Esophagus squamous epithelium (tissue), 5 donors: ENCODE data around the gene TMEM140. TPM values are rescaled to one million over a fixed set of nuclear protein-coding genes. Genes with fewer than 3 reads are reported as not detected.
A peak's percentile ranks its signal among the peaks of the same experiment; 100 is the strongest.

Experiments
- DNase-seq: peaks from one replicate; lab custom pipeline; 2025; lab: John Stamatoyannopoulos, UW
- H3K27ac ChIP-seq, 4 donors: fragments of 200-600 bp; sonication (generic); one replicate each; pipeline ENCODE4 v1.5.1; 2016 to 2019; ENCODE audit warnings: mild to moderate bottlenecking in 1 of 4
- H3K27me3 ChIP-seq, 4 donors: fragments of 200-600 bp; sonication (generic); 1 replicate in 3 of 4; 2 replicates in 1 of 4; pipeline versions ENCODE4 v1.5.1 to v1.6.0; 2017 to 2021; ENCODE audit warnings: antibody characterized with exemption in 1 of 4
- H3K36me3 ChIP-seq, 3 donors: fragments of 200-600 bp; sonication (generic); one replicate each; pipeline ENCODE4 v1.5.1; 2016 to 2019
- H3K4me1 ChIP-seq, 3 donors: fragments of 200-600 bp; sonication (generic); one replicate each; pipeline ENCODE4 v1.5.1; 2017 to 2019
- H3K4me3 ChIP-seq, 4 donors: fragments of 200-600 bp; sonication (generic); 1 replicate in 3 of 4; 2 replicates in 1 of 4; pipeline ENCODE4 v1.5.1; 2016 to 2019; ENCODE audit warnings: mild to moderate bottlenecking in 2 of 4, moderate library complexity in 1 of 4
- H3K9me3 ChIP-seq, 3 donors: fragments of 200-600 bp; sonication (generic); one replicate each; pipeline ENCODE4 v1.5.1; 2016 to 2019
- CTCF ChIP-seq, 6 experiments: fragments of 450-650 bp in 4 of 6; fragments of 200-600 bp in 2 of 6; sonication (generic) in 2 of 6; IDR thresholded peaks; one replicate each; pipeline ENCODE4 v1.5.1; 2016 to 2019; ENCODE audit warnings: antibody characterized with exemption in 6 of 6, mild to moderate bottlenecking in 4 of 6, moderate library complexity in 4 of 6
- POLR2A ChIP-seq, 4 donors: fragments of 450-650 bp; IDR thresholded peaks; one replicate each; pipeline ENCODE4 v1.6.1; 2017; ENCODE audit warnings: antibody characterized with exemption in 4 of 4, mild to moderate bottlenecking in 4 of 4, moderate library complexity in 3 of 4
- WGBS, 2 donors: methylation state at CpG; one replicate each; pipeline ENCODE4 v1.1.5; 2018; 5-methylcytosine and 5-hydroxymethylcytosine counted together
- intact Hi-C: fragments of 100-400 bp; cut with DNase I; formaldehyde crosslinking; loops from one replicate; pipeline ENCODE4 v1.15.0; 2022
- total RNA-seq, 4 donors: library from RNA; depleted of rRNA; stranded (reverse); fragments of >200 nt; gene quantifications; one replicate each; pipeline ENCODE4 v1.1.0, GENCODE V29; 2016
- donor health status: DM: yes; HTN: yes; CAD: no.

Gene TMEM140
- total RNA-seq, 4 donors from 2014 or later = 0.57 to 9.5 (median 5.2) TPM

GRCh38 chr7:135160858-135161653 lies 13.2 kb downstream of the TMEM140 start:
- H3K36me3 ChIP-seq = peaks cover 10 to 47% (median 14%) of the 10 kb centered on the region in 3 donors
- DNase-seq = no peak
- WGBS, 2 donors = 58 to 66% methylated on average over 9 of the region's 9 CpGs
- H3K27me3 ChIP-seq = no peaks in the 10 kb centered on the region
- H3K4me1 ChIP-seq = peaks cover 0 to 59% (median 32%) of the 10 kb centered on the region in 3 donors
- H3K27ac ChIP-seq = peak overlapping the region in 3 of 4 donors; percentile 60 to 69 (median 62)
- no peak for TF ChIP-seq POLR2A (IDR thresholded peaks at IDR 0.05)
- peak in 2 of 6 experiments; percentile 7 to 11 for TF ChIP-seq CTCF (IDR thresholded peaks at IDR 0.05)
- intact Hi-C loops = loop anchor here (10.0 kb wide), 2 partner anchors 176 to 476 kb away; partner anchors contain the start of gene AGBL3
- H3K4me3 ChIP-seq = no peak overlapping the region
- H3K9me3 ChIP-seq = peaks cover 0 to 13% (median 6%) of the 10 kb centered on the region in 3 donors

- intact Hi-C loops = loop anchor here (10.0 kb wide), 2 partner anchors 177 to 477 kb away; partner anchors contain the start of gene AGBL3
- H3K4me1 ChIP-seq = peaks cover 0 to 62% (median 35%) of the 10 kb centered on the region in 3 donors
- WGBS, 2 donors = 71 to 91% methylated on average over 5 of the region's 6 CpGs
- peaks cover 14 to 53% (median 19%) of the 10 kb centered on the region in 3 donors for H3K36me3 ChIP-seq
- peaks cover 0 to 7% (median 4%) of the 10 kb centered on the region in 3 donors for H3K9me3 ChIP-seq
- H3K4me3 ChIP-seq = no peak overlapping the region
- TF ChIP-seq POLR2A (IDR thresholded peaks at IDR 0.05) = no peak
- no peak for TF ChIP-seq CTCF (IDR thresholded peaks at IDR 0.05)
- no peak for DNase-seq
- H3K27me3 ChIP-seq = no peaks in the 10 kb centered on the region
- peak overlapping the region in 3 of 4 donors; percentile 60 to 69 (median 62) for H3K27ac ChIP-seq
These were observed 13.8 kb downstream of the TMEM140 start for GRCh38 chr7:135161669-135162068.

GRCh38 chr7:135162382-135163001 lies 14.6 kb downstream of the TMEM140 start:
- Histone ChIP-seq H3K4me1 (peaks cover 0 to 70% (median 38%) of the 10 kb centered on the region in 3 donors), H3K27ac (peak overlapping the region in 2 of 4 donors; percentile 60 to 62)
- WGBS, 2 donors = 89 to 100% methylated on average over 2 of the region's 2 CpGs

GRCh38 chr7:135164357-135165061 lies 16.6 kb downstream of the TMEM140 start:
- DNase-seq = no peak
- intact Hi-C loops = loop anchor here (10.0 kb wide), 2 partner anchors 180 to 480 kb away; partner anchors contain the start of gene AGBL3
- H3K9me3 ChIP-seq = no peaks in the 10 kb centered on the region
- H3K4me1 ChIP-seq = peaks cover 12 to 73% (median 49%) of the 10 kb centered on the region in 3 donors
- TF ChIP-seq CTCF (IDR thresholded peaks at IDR 0.05) = no peak
- TF ChIP-seq POLR2A (IDR thresholded peaks at IDR 0.05) = no peak
- H3K27ac ChIP-seq = peak overlapping the region in 3 of 4 donors; percentile 33 to 97 (median 95)
- 77 to 85% methylated on average over 3 to 8 of the region's 18 CpGs for WGBS, 2 donors
- peaks cover 26 to 69% (median 27%) of the 10 kb centered on the region in 3 donors for H3K36me3 ChIP-seq
- no peak overlapping the region for H3K4me3 ChIP-seq
- H3K27me3 ChIP-seq = no peaks in the 10 kb centered on the region

More at GRCh38 chr7:135162382-135163001, 14.6 kb downstream of the TMEM140 start:
- no peak overlapping the region for H3K4me3 ChIP-seq
- DNase-seq = no peak
- peaks cover 22 to 57% (median 26%) of the 10 kb centered on the region in 3 donors for H3K36me3 ChIP-seq
- H3K27me3 ChIP-seq = no peaks in the 10 kb centered on the region
- TF ChIP-seq POLR2A (IDR thresholded peaks at IDR 0.05) = no peak
- TF ChIP-seq CTCF (IDR thresholded peaks at IDR 0.05) = no peak
- H3K9me3 ChIP-seq = no peaks in the 10 kb centered on the region
- intact Hi-C loops = loop anchor here (10.0 kb wide), 2 partner anchors 178 to 478 kb away; partner anchors contain the start of gene AGBL3
